Measurements from ENCODE around the gene RUNX2.

The RUNX2 gene

DNA sequence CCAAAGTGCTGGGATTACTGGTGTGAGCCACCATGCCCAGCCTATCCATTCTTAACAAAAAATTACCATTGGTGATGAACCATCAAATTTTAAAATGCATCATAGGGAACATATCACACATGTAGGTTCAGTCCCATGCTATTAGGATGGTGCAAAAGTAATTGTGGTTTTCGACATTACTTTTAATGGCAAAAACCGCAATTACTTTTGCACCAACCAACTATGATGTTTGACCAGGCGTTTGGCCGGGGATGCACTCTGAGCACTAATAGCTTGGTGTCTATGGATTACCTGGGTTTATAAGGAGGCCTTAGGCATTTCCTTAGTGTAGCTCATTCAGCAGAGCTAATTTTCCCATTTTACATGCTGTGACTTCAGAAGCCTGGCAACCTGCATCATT lies 296.1 kb downstream of the RUNX2 start:
- no peak overlapping the region for H3K27ac ChIP-seq (ENCODE audit: poor library complexity, severe bottlenecking)
- peaks cover 25% of the 10 kb centered on the region for H3K4me1 ChIP-seq (ENCODE audit: insufficient read depth, poor library complexity, severe bottlenecking)
- no peak overlapping the region for H3K4me3 ChIP-seq (ENCODE audit: severe bottlenecking)
- ATAC-seq (ENCODE audit: low read depth) (no peak), DNase-seq (ENCODE audit: low spot score) (no peak)
- no peak for TF ChIP-seq CTCF (IDR thresholded peaks at IDR 0.05; ENCODE audit: poor library complexity, severe bottlenecking)
- no peaks in the 10 kb centered on the region for H3K36me3 ChIP-seq (ENCODE audit: low read depth)
- no peaks in the 10 kb centered on the region for H3K9me3 ChIP-seq (ENCODE audit: severe bottlenecking)
- H3K27me3 ChIP-seq (ENCODE audit: insufficient read depth, poor library complexity, severe bottlenecking): no peaks in the 10 kb centered on the region

GRCh38 chr6:45625191-45625664 lies 297.1 kb downstream of the RUNX2 start:
- no peaks in the 10 kb centered on the region for H3K9me3 ChIP-seq (ENCODE audit: severe bottlenecking)
- no peak for TF ChIP-seq CTCF (IDR thresholded peaks at IDR 0.05; ENCODE audit: poor library complexity, severe bottlenecking)
- DNase-seq (ENCODE audit: low spot score) (no peak), ATAC-seq (ENCODE audit: low read depth) (peak; percentile 19; the same call in 1 of the 3 replicates)
- peak overlapping the region; percentile 80 for H3K27ac ChIP-seq (ENCODE audit: poor library complexity, severe bottlenecking)
- H3K4me1 ChIP-seq (ENCODE audit: insufficient read depth, poor library complexity, severe bottlenecking): peaks cover 25% of the 10 kb centered on the region
- H3K27me3 ChIP-seq (ENCODE audit: insufficient read depth, poor library complexity, severe bottlenecking): no peaks in the 10 kb centered on the region
- no peaks in the 10 kb centered on the region for H3K36me3 ChIP-seq (ENCODE audit: low read depth)
- no peak overlapping the region for H3K4me3 ChIP-seq (ENCODE audit: severe bottlenecking)

GRCh38 chr6:45626087-45626891 lies 298.2 kb downstream of the RUNX2 start:
- peak; percentile 83 for DNase-seq (ENCODE audit: low spot score)
- peak overlapping the region; percentile 80 for H3K27ac ChIP-seq (ENCODE audit: poor library complexity, severe bottlenecking)

DNA sequence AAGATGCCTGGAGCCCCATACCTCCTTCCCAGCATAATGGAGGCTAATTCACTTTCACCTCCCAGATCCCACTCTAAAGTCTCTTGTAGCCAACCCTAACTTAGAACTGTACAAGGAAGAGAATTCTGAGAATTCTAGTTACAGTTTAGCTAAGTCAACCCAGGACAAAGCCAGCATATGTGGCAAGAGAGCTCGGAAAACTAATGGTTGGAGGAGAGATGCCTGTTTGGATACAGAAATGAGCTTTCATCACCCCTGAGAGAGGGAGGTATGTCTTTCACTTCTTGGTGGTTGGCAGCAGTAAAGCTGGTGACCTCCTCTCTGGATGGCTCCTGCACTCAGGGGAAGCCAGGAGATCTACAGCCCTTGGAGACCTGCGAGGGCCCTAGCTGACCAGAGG lies 302.2 kb downstream of the RUNX2 start:
- H3K27ac ChIP-seq (ENCODE audit: poor library complexity, severe bottlenecking): no peak overlapping the region
- no peaks in the 10 kb centered on the region for H3K27me3 ChIP-seq (ENCODE audit: insufficient read depth, poor library complexity, severe bottlenecking)
- no peak overlapping the region for H3K4me3 ChIP-seq (ENCODE audit: severe bottlenecking)
- no peak for TF ChIP-seq CTCF (IDR thresholded peaks at IDR 0.05; ENCODE audit: poor library complexity, severe bottlenecking)
- ATAC-seq (ENCODE audit: low read depth) (no peak), DNase-seq (ENCODE audit: low spot score) (no peak)
- H3K4me1 ChIP-seq (ENCODE audit: insufficient read depth, poor library complexity, severe bottlenecking): peaks cover 32% of the 10 kb centered on the region
- H3K36me3 ChIP-seq (ENCODE audit: low read depth): no peaks in the 10 kb centered on the region
- H3K9me3 ChIP-seq (ENCODE audit: severe bottlenecking): no peaks in the 10 kb centered on the region

More at GRCh38 chr6:45626087-45626891, 298.2 kb downstream of the RUNX2 start:
- Histone ChIP-seq H3K9me3 (ENCODE audit: severe bottlenecking) (no peaks in the 10 kb centered on the region), H3K4me1 (ENCODE audit: insufficient read depth, poor library complexity, severe bottlenecking) (peaks cover 32% of the 10 kb centered on the region), H3K4me3 (ENCODE audit: severe bottlenecking) (no peak overlapping the region), H3K36me3 (ENCODE audit: low read depth) (no peaks in the 10 kb centered on the region), H3K27me3 (ENCODE audit: insufficient read depth, poor library complexity, severe bottlenecking) (no peaks in the 10 kb centered on the region)
- ATAC-seq (ENCODE audit: low read depth): peak; percentile 82
- no peak for TF ChIP-seq CTCF (IDR thresholded peaks at IDR 0.05; ENCODE audit: poor library complexity, severe bottlenecking)

- ATAC-seq (ENCODE audit: low read depth): no peak
- Histone ChIP-seq H3K4me1 (ENCODE audit: insufficient read depth, poor library complexity, severe bottlenecking) (peaks cover 27% of the 10 kb centered on the region), H3K36me3 (ENCODE audit: low read depth) (no peaks in the 10 kb centered on the region), H3K9me3 (ENCODE audit: severe bottlenecking) (no peaks in the 10 kb centered on the region), H3K27me3 (ENCODE audit: insufficient read depth, poor library complexity, severe bottlenecking) (no peaks in the 10 kb centered on the region), H3K4me3 (ENCODE audit: severe bottlenecking) (no peak overlapping the region), H3K27ac (ENCODE audit: poor library complexity, severe bottlenecking) (peak overlapping the region; percentile 7)
- no peak for DNase-seq (ENCODE audit: low spot score)
- TF ChIP-seq CTCF (IDR thresholded peaks at IDR 0.05; ENCODE audit: poor library complexity, severe bottlenecking): no peak
These were observed 302.7 kb downstream of the RUNX2 start for GRCh38 chr6:45630801-45631200.

All from RWPE2 (cell line).